ENCODE data around the gene BICD1. TPM values are rescaled to one million over a fixed set of nuclear protein-coding genes. Genes with fewer than 3 reads are reported as not detected.

BICD1 gene
- total RNA-seq, 1 donor from 2014 or later: 13.1 TPM

DNA sequence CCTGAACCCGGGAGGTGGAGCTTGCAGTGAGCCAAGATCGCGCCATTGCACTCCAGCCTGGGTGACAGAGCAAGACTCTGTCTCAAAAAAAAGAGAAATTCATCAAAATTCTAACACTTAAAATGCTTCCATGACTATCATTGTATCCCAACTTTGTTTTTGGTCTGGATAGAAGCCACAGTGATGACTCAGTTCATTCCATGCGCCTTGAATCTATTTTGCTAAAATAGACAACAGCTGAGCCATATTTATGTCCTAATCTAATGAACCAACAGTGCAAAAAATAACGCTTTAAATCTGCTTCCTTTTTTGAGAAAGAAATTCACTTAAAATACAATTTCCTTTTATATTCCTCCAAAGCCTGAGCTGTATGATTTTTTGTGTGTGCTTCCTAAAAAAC is 23.2 kb upstream of the BICD1 start:
- TF ChIP-seq CTCF (IDR thresholded peaks at IDR 0.05; ENCODE audit: insufficient read depth, low read length, poor library complexity, severe bottlenecking): no peak
- DNase-seq (ENCODE audit: low read depth): no peak
- no peaks in the 10 kb centered on the region for H3K27me3 ChIP-seq (ENCODE audit: control insufficient read depth, insufficient read depth, low read length)
- H3K36me3 ChIP-seq (ENCODE audit: control insufficient read depth, insufficient read depth, low read length): no peaks in the 10 kb centered on the region
- H3K4me3 ChIP-seq (ENCODE audit: low read depth, low read length): no peak overlapping the region

DNA sequence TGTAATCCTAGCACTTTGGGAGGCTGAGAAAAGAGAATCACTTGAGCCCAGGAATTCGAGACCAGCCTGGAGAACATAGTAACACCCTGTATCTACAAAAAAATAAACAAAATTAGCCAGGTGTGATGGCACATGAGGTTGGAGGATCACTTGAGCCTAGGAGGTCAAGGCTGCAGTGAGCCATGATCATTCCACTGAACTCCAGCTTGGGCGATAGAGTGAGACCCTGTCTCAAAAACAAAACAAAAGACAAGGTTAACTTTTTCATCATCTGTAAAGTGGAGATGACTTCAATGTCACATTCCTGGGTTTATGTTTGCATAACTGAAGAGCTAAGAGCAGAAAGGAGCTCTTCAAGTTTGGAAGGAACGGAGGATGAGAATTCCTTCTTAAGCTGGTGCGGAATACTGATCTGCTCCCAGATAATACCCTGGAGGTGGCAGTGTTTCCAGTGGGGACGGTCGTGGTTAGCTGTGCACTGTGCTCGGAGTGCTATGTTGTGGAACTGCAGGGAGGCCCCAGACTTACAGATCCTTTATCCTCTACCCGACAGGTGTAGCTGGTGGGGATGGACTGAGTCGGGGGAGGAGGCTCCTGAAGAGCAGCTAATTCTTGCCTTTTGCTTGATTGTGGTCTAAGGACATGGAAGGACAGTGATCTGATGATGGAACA is 22.5 kb upstream of the BICD1 start:
- no peak for TF ChIP-seq CTCF (IDR thresholded peaks at IDR 0.05; ENCODE audit: insufficient read depth, low read length, poor library complexity, severe bottlenecking)
- Histone ChIP-seq H3K36me3 (ENCODE audit: control insufficient read depth, insufficient read depth, low read length) (no peaks in the 10 kb centered on the region), H3K4me3 (ENCODE audit: low read depth, low read length) (no peak overlapping the region), H3K27me3 (ENCODE audit: control insufficient read depth, insufficient read depth, low read length) (no peaks in the 10 kb centered on the region)
- no peak for DNase-seq (ENCODE audit: low read depth)

DNA sequence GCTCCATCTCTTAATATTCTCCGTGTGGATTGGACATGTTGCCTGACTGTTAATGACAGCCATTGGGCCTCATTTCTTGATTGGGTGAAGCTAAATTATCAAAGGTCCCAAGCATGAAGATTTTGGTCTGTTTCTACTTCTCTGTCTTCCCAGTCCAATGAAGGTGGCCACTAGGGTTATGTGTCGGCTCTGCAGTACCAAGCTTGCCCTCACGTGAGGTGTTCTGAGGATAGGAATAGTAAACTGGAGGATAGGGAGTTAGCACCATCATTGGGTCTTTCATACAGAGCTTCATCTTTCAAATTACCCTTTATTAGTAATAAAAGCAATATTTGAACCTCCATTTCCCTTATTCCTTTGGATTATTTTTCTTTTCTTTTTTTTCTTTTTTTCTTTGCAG is 21.9 kb upstream of the BICD1 start:
- no peaks in the 10 kb centered on the region for H3K36me3 ChIP-seq (ENCODE audit: control insufficient read depth, insufficient read depth, low read length)
- no peaks in the 10 kb centered on the region for H3K27me3 ChIP-seq (ENCODE audit: control insufficient read depth, insufficient read depth, low read length)
- no peak for TF ChIP-seq CTCF (IDR thresholded peaks at IDR 0.05; ENCODE audit: insufficient read depth, low read length, poor library complexity, severe bottlenecking)
- DNase-seq (ENCODE audit: low read depth): no peak
- H3K4me3 ChIP-seq (ENCODE audit: low read depth, low read length): no peak overlapping the region

- no peak overlapping the region for H3K4me3 ChIP-seq (ENCODE audit: low read depth, low read length)
- H3K27me3 ChIP-seq (ENCODE audit: control insufficient read depth, insufficient read depth, low read length): no peaks in the 10 kb centered on the region
- no peak for DNase-seq (ENCODE audit: low read depth)
- H3K36me3 ChIP-seq (ENCODE audit: control insufficient read depth, insufficient read depth, low read length): no peaks in the 10 kb centered on the region
- no peak for TF ChIP-seq CTCF (IDR thresholded peaks at IDR 0.05; ENCODE audit: insufficient read depth, low read length, poor library complexity, severe bottlenecking)
Measured at GRCh38 chr12:32087306-32087705, 19.3 kb upstream of the BICD1 start.

GRCh38 chr12:32089156-32089555 is 17.5 kb upstream of the BICD1 start:
- Histone ChIP-seq H3K4me3 (ENCODE audit: low read depth, low read length) (no peak overlapping the region), H3K36me3 (ENCODE audit: control insufficient read depth, insufficient read depth, low read length) (no peaks in the 10 kb centered on the region), H3K27me3 (ENCODE audit: control insufficient read depth, insufficient read depth, low read length) (no peaks in the 10 kb centered on the region)
- no peak for TF ChIP-seq CTCF (IDR thresholded peaks at IDR 0.05; ENCODE audit: insufficient read depth, low read length, poor library complexity, severe bottlenecking)
- no peak for DNase-seq (ENCODE audit: low read depth)

DNA sequence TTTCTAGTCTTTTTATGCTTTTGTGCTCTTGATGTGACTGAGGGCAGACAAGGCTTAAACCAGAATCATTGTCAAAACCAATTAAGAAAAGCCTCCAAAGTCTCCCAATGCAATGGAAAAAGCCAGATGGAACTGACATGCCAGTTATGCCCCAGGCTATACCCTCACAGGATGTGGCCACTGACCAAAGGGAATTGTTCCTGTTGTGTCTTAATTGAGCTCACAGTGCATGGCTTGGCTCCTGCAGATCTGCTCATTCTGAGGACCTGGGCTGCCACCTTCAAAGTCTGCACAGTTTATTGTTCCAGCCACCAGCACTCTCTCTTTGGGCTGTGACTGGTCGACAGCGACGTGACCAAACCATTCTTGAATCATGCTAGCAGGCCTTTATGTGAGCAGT is 17.1 kb upstream of the BICD1 start:
- Histone ChIP-seq H3K4me3 (ENCODE audit: low read depth, low read length) (no peak overlapping the region), H3K36me3 (ENCODE audit: control insufficient read depth, insufficient read depth, low read length) (no peaks in the 10 kb centered on the region), H3K27me3 (ENCODE audit: control insufficient read depth, insufficient read depth, low read length) (no peaks in the 10 kb centered on the region)
- DNase-seq (ENCODE audit: low read depth): no peak
- TF ChIP-seq CTCF (IDR thresholded peaks at IDR 0.05; ENCODE audit: insufficient read depth, low read length, poor library complexity, severe bottlenecking): no peak
